Panc1 (cell line): Measurements from ENCODE around the gene GMEB1.
A peak's percentile ranks its signal among the peaks of the same experiment; 100 is the strongest.
"Not testable (repeated sequence)": the region's sequence is repeated elsewhere in the genome, so short reads cannot be mapped to it uniquely, and the experiment has no call there.

Experiments
- CTCF ChIP-seq: fragments of 450-650 bp; IDR thresholded peaks from 2 replicates; pipeline ENCODE4 v1.5.1; 2017; ENCODE audit warnings: mild to moderate bottlenecking
- POLR2AphosphoS5 ChIP-seq: IDR thresholded peaks from 2 replicates; pipeline ENCODE4 v1.6.1; 2012; ENCODE audit warnings: mild to moderate bottlenecking, low read depth, low read length, moderate library complexity

GRCh38 chr1:28653870-28654269 lies 14.7 kb upstream of the GMEB1 start:
- peak; percentile 72; the same call in 1 of the 2 replicates for TF ChIP-seq CTCF
- TF ChIP-seq POLR2AphosphoS5 = not testable (repeated sequence)
